Stimulated activated CD4-positive, alpha-beta T cell treated with anti-CD3 and anti-CD28 coated beads, TNF-alpha, amount 100 ng/mL, for 4 hours (primary cell): ENCODE results near the gene RPS2.
"Not testable (repeated sequence)": the region's sequence is repeated elsewhere in the genome, so short reads cannot be mapped to it uniquely, and the experiment has no call there.

Source experiments
- DNase-seq, 3 experiments: peaks; one replicate each; pipeline ENCODE4 v3.0.0-alpha.2; 2020; ENCODE audit warnings: low read depth in 3 of 3

The RPS2 gene

GRCh38 chr16:1962161-1963153 lies 2.2 kb downstream of the RPS2 start:
- DNase-seq = not testable (repeated sequence)

- DNase-seq = no peak
Measured at GRCh38 chr16:1961651-1962067, 3.0 kb downstream of the RPS2 start.

- no peak for DNase-seq
Measured at GRCh38 chr16:1960665-1961630, 3.7 kb downstream of the RPS2 start.

- peak; percentile 81 to 88 (median 84) for DNase-seq
Measured at GRCh38 chr16:1959269-1960039, 5.2 kb downstream of the RPS2 start, which contains the start of gene NDUFB10. NDUFB10 (plus strand) TSS chr16:1959538; CDS start chr16:1959625, 87 bp downstream.

- no peak for DNase-seq
Measured at GRCh38 chr16:1958715-1959268, 5.8 kb downstream of the RPS2 start.

- DNase-seq = not testable (repeated sequence)
Measured at GRCh38 chr16:1958143-1958491, 6.5 kb downstream of the RPS2 start.

- not testable (repeated sequence) for DNase-seq
Measured at GRCh38 chr16:1957434-1958142, 7.0 kb downstream of the RPS2 start.

- no peak for DNase-seq
Measured at GRCh38 chr16:1953734-1954133, 10.9 kb downstream of the RPS2 start.

- DNase-seq = no peak
Measured at GRCh38 chr16:1950559-1950958, 14.1 kb downstream of the RPS2 start.

- no peak for DNase-seq
Measured at GRCh38 chr16:1950047-1950446, 14.6 kb downstream of the RPS2 start.

- no peak for DNase-seq
Measured at GRCh38 chr16:1949507-1949906, 15.1 kb downstream of the RPS2 start.

GRCh38 chr16:1947369-1947670 lies 17.3 kb downstream of the RPS2 start:
- DNase-seq = no peak

GRCh38 chr16:1946495-1947368 lies 17.9 kb downstream of the RPS2 start:
- DNase-seq = no peak

- no peak for DNase-seq
Measured at GRCh38 chr16:1945559-1946391, 18.9 kb downstream of the RPS2 start.

GRCh38 chr16:1944612-1945199 lies 19.9 kb downstream of the RPS2 start:
- no peak for DNase-seq

- DNase-seq = peak; percentile 97 to 99 (median 98)
Measured at GRCh38 chr16:1942810-1943726, 21.6 kb downstream of the RPS2 start, which contains the start of gene MSRB1. MSRB1 (minus strand) TSS chr16:1943199; CDS start chr16:1943156, 43 bp downstream.
